DLD1 (cell line): Measurements from ENCODE around the gene MAP3K14.

Experiments used
- in situ Hi-C: cut with HindIII; loops from 2 replicates; pipeline ENCODE4 v1.10.0; 2017; ENCODE audit warnings: low sequenced_read_pairs

Gene MAP3K14

DNA sequence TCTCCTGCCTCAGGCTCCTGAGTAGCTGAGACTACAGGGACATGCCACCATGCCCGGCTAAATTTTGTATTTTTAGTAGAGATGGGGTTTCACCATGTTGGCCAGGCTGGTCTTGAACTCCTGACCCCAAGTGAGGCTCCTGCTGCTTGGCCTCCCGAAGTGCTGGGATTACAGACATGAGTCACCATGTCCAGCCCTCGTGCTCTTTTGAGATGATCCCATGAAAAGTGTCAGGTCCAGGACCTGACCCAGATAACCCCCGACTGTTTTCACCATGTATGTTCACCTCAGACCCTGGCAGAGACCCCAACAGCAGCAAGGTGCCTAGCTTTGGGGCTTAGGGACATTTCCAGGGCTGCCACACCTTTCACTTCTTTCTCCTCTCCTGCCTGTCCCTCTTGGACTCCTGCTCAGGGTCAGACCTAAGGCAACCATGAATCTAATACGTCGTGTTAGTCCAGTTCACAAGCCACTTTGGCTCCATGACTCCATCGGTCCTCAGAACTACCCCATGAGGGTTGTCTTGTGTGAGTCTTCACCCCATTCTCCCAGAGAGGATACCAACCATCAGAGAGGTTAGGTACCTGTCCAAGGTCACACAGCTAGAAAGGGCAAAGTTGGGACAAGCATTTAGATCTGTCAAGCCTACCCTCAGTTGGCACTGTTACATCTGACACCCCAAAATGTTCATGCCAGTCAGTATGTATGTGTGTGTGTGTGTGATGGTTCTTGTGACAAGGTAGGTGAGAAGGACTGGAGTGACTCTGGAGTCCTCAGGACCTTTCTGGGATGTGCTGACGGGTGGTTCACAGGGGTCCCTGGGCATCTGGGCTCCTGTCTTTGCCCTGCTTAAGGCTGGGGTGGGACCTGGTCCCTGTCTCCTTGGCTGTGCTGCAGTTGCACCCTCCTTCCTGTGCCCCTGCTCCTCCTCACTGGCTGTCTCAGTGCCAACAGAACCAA is 23.1 kb upstream of the MAP3K14 start:
- in situ Hi-C loops, result no loop called here

DNA sequence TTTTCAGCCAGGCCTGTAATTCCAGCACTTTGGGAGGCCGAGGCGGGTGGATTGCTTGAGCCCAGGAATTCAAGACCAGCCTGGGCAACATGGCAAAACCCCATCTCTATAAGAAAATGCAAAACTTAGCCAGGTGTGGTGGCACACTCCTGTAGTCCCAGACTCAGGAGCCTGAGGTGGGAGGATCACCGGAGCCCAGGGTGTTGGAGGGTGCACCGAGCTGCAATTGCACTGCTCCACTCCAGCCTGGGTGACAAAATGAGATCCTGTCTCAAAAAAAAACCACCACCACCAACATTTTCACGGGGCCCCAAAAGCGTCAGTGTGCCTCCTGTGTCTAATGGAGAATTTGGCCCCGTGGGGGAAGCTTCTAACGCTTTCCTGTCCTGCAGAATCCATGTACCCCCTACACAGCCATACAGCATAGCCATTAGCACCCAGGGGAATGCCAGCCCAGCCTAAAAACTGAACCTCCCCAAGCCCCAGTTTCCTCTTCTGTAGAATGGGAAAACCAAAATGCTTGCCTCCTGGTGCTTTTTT is 22.2 kb upstream of the MAP3K14 start:
- in situ Hi-C loops, result no loop called here

GRCh38 chr17:45338023-45338781 is 21.4 kb upstream of the MAP3K14 start:
- in situ Hi-C loops, result no loop called here

- in situ Hi-C loops, result no loop called here
Observed at GRCh38 chr17:45336390-45337182, 19.8 kb upstream of the MAP3K14 start.

- in situ Hi-C loops, result no loop called here
Observed at GRCh38 chr17:45335721-45336120, 18.9 kb upstream of the MAP3K14 start.

GRCh38 chr17:45334701-45335677 is 18.2 kb upstream of the MAP3K14 start:
- in situ Hi-C loops, result no loop called here

- in situ Hi-C loops, result no loop called here
Observed at GRCh38 chr17:45334231-45334630, 17.4 kb upstream of the MAP3K14 start.

- in situ Hi-C loops, result no loop called here
Observed at GRCh38 chr17:45333702-45334092, 16.9 kb upstream of the MAP3K14 start.

- in situ Hi-C loops, result no loop called here
Observed at GRCh38 chr17:45332989-45333701, 16.3 kb upstream of the MAP3K14 start.

GRCh38 chr17:45332505-45332904 is 15.7 kb upstream of the MAP3K14 start:
- in situ Hi-C loops, result no loop called here

GRCh38 chr17:45326626-45327025 is 9.8 kb upstream of the MAP3K14 start:
- in situ Hi-C loops, result no loop called here

DNA sequence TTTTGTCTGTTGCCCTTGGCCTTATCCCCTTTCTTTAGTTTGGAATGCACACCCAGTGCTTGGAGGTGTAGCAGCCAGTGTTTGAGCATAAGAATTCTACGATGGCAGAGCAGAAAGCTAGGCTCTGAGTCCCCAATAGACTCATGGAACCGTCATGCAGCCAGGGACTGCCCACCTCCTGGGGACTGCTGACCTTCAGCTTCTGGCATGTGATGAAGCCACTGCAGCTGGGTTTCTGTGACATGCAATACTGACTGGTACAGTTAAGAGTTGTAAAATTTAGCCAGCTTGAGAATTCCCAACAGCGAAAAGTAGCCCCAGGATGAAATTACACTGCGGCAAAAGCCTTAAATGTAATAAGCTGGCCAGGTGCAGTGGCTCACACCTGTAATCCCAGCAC is 9.0 kb upstream of the MAP3K14 start:
- in situ Hi-C loops, result no loop called here

- in situ Hi-C loops, result no loop called here
Observed at GRCh38 chr17:45324336-45324735, 7.5 kb upstream of the MAP3K14 start.

GRCh38 chr17:45322168-45322567 is 5.3 kb upstream of the MAP3K14 start:
- in situ Hi-C loops, result no loop called here

DNA sequence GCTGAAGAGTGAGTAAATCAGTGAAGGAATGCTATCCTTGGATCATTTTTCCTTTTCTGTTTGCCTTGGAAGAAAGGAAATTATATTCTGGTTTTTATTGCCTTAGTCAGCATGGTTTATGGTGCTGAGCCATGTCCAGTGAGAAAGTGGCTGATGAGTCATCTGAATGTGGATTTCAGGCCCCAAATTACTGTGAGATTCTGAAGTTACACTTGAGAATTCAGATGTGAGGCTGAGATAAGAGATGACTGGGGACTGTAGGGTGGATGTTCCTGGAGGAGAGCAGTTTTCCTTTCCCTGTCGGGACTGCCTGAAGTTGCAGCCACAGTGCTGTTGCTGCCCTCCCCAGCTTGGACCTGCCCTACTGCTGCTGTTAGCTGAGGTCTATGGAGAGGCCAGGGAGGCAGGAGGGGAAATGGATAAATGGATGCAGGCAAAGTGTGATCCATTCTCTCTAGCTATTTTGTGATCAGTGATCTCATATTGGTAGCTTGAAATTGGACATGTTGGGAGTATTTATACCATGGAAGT is 4.2 kb upstream of the MAP3K14 start:
- in situ Hi-C loops, result no loop called here

GRCh38 chr17:45320349-45320930 is 3.6 kb upstream of the MAP3K14 start:
- in situ Hi-C loops, result no loop called here

DNA sequence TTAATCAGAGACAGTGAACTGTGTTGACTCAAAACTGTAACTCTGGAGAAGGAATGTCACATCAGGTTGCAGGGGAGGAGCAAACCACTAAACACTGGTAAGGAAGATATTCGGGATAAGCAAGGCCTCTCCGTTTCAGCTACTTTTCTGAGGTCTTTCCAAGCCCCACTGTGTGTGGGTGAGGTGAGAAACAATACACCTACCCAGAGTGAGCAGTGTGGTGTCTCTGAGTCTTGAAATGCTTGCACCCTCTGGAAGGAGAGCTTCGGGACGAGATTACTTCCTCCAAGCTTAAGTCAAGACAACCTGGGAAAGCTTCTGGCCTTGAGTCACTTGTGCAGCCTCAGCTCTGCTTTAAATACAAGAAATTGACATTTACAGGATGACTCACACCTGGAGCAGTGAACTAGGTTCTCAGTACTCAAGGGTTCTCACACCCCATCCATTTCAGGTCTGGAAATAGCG is 2.5 kb upstream of the MAP3K14 start:
- in situ Hi-C loops, result no loop called here

DNA sequence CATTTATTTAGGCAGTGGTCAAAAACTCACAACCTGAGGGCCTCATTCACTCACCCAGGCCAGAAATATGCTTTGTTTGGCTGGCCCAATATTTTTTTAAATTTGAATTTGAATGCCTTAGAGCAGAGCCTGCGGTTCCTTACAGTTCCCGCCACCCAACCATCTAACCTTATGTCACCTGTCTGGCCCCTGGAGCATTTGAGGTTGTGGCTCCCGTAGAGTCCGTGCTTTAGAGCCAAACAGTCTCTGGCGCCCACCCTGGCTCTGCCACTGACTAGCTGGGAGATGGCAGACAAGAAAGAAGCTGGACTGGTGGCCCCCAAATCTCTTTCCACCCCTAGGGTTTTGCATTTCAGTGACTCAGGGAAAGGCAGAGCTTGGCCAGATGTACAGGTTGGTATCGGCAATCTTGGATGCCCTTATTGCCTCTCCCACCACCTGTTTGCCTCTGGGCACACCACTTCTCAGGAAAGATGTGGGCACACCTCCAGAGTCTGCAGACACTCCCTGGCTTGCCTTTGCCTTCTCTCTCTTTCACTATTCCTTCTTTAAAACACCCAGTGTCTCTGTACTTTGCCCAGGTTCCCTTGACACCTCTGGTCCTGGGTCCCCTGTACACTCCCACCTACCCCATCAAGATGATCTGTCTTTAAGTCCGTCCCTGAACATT is 1.9 kb upstream of the MAP3K14 start:
- in situ Hi-C loops, result no loop called here
